M059J (cell line): Measurements from ENCODE around the gene HIVEP3. TPM values are rescaled to one million over a fixed set of nuclear protein-coding genes. Genes with fewer than 3 reads are reported as not detected.

Experiments
- DNase-seq: peaks from one replicate; pipeline ENCODE4 v3.0.0-alpha.2; 2012; ENCODE audit warnings: low read depth
- total RNA-seq: library from RNA; depleted of rRNA; stranded (reverse); fragments of >200 nt; shearing (Covaris generic); gene quantifications from 2 replicates; pipeline ENCODE4 v1.2.3, GENCODE V29; 2014

HIVEP3 gene
- total RNA-seq, 1 experiment from 2014 or later, result 4.2 TPM

DNA sequence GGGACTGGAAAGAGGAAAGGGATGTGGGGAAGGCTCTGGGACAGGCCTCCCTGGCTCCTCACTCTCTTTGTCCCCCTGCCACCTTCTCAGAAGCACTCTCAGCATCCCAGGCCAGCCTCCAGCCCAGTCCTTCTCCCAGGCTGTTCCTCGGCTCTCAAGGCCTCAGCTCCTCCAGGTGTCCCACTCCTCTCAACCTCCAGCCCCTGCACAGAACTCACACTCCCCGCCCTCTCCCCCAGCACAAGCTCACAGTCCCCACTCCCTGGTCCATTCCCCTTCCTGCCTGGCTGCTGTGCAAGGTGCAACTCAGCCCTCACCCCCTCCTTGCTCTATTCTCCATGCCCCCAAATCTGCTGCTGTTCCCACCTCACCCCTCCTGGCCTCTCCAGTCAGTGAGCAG, 185.0 kb downstream of the HIVEP3 start:
- no peak for DNase-seq

DNA sequence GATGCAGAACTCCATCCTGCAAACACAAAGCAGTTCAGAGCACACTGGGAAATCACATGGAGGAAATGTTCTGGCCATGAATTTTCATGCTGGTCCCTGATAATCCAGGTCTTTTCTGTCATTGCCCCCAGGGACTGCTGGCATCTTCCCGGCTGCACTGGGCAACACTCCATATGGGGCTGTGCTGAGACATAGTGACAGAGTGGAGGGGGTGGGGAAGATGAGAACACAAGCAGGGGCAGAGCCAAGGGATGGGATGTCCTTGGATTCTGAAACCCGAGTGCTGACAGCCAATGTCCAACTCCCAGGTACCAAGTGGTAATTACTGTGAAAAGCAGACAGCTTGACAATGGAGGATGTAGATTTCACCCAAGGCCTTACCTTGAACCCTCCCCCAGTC, 185.7 kb downstream of the HIVEP3 start:
- DNase-seq, result peak; percentile 26

DNA sequence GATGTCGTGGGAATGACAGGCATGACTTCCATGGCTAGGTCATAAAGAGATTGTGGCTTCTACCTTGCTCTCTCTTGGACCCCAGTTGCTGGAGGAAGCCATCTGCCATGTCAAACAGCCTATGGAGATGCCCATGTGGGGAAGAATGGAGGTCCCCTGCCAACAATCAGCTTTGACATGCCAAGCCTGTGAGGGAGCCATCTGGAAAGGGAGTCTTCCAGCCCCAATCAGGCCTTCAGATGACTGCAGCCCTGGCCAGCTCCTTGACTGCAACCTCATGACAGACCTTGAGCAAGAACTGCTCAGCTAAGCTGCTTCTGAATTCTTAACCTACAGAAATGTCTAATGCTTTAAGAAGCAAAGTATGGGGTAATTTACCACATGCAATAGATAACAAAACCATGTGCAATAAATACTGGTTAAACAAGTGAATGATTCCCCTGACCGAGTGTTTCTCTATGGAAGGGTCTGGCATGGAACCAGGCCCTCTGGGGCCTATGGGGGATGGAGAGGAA, 187.1 kb downstream of the HIVEP3 start:
- DNase-seq, result no peak

DNA sequence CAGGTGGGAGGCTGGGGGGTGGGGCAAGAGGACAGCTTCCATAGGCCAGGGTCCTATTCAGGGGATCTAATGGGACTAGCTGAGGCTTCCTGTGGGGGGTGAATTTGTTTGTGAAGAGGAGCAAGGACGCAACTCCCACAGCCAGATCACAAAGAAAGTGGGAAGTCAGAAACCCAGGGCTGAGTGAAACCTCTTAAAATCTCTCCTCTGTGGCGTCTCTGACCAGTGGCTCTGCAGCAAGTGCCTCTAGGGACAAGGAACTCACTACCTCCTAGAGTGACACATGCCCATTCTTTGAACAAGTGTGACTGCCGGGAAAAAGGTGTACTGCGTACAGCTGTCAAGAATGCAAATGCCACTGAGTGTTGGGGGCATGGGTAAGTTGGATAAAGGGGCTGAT, 187.9 kb downstream of the HIVEP3 start:
- no peak for DNase-seq

GRCh38 chr1:41728403-41729202, 190.1 kb downstream of the HIVEP3 start:
- DNase-seq, result no peak

GRCh38 chr1:41727749-41728115, 191.0 kb downstream of the HIVEP3 start:
- DNase-seq, result no peak

- no peak for DNase-seq
Observed at GRCh38 chr1:41726899-41727748, 191.6 kb downstream of the HIVEP3 start.

DNA sequence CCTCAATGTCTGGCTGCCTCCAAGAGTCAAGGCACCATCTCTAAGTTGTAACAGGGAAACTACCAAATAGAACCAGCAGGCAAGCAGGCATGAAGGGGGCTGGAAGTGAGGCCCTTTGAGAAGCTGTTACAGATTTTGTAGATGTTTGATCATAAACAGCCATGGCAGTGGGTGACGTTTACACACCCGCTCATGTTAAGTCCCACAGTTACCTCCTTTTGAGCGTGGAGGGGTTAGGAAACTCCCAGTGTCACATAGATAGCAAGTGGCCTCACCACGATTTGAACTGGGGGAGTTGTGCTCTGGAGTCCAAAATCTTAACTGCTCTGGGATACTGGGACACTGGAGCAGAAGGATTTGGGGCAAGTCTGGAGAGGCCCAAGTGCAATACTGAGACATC, 192.4 kb downstream of the HIVEP3 start:
- DNase-seq, result no peak

- no peak for DNase-seq
Observed at GRCh38 chr1:41724926-41725325, 193.8 kb downstream of the HIVEP3 start.

DNA sequence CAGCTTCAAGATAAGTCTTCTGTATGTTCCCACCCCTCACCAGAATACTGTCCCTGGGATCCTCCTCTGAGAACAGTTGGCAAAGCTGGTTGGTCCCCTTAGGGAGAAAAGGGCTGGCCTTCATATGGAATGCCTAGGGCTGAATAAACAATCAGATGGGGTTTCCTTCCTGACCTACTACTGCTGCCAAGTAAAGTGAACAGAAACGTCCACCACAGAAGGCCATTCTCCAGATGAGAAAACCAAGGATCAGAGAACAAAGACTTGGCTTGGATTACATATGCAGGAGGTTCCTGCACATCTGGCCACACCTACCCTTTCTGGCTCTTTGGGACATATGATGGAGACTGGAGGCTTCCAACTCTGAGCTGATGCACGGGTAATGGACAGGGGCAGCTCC, 194.5 kb downstream of the HIVEP3 start:
- DNase-seq, result no peak

DNA sequence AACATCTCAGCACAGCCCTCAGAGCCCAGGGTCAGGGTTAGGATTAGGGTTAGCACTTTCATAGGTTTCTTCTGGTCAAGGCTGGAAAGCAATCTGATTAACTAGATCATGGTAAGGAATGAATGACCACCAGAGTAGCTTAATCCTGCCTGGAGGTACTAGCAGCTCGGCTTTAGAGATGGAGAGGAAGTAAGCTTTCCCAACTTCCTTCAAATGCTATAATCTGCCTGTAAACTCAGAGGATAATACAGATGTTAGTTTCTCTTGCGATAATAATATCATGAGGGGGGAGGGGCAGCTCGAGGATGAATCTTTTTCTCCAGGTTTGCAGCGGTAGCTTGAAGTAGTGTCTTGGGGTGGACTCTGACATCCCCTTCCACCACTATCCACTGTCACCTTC, 194.9 kb downstream of the HIVEP3 start:
- DNase-seq, result no peak

DNA sequence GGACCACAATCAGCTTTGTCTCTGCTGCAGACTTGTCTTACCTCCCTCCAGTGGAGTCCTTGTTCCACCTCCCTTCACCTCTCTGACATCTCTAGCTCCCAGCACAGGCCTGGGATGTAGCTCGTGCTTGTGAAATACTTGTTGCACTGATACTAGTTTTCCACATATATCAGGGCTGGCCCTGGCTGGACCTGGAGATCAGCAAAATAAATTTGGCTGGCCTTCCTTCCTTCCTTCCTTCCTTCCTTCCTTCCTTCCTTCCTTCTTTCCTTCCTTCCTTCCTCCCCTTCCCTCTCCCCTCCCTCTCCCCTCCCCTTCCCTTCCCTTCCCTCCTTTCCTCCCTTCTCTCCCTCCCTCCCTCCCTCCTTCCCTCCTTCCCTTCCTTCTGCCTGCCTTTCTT, 196.5 kb downstream of the HIVEP3 start:
- DNase-seq, result no peak

- no peak for DNase-seq
Observed at GRCh38 chr1:41720861-41721410, 197.8 kb downstream of the HIVEP3 start.

DNA sequence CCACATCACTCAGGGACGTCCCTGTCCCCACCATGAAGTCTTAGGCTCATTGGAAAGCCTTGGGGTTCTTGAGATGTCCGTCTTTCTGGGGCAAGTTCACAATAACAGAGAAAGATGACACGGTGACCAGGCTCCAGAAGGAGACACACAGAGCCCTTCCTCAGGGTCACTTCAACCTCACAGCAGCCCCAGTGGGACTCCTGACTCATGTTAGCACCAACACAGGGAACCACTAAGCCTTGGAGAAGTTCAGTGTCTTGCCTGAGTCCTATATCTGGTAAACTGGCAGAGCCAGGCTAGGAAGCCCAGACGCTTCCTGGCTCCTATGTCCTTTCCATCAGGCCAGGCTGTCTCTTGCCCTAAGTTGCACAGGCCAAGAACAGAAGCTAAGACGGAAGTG, 199.1 kb downstream of the HIVEP3 start:
- DNase-seq, result no peak

DNA sequence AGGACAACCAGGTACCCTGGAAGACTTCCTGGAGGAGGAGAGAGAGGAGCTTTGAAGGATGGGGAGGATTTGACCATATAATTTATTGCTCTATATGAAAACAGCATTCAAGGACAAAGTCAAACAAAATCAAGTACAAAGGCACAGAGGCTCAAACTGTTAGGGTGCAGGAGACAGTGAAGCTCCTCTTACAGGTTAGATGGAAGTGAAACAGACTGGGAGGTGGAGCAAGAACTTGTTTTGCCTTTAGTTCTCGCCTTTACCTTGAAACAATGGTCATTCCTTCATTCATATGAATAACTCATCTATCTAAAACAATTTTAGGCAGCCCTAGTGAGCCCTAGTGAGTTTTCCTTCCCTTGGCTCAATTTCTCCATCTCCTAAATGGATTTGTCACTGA, 199.6 kb downstream of the HIVEP3 start:
- DNase-seq, result no peak

- no peak for DNase-seq
Observed at GRCh38 chr1:41718497-41718896, 200.2 kb downstream of the HIVEP3 start.

DNA sequence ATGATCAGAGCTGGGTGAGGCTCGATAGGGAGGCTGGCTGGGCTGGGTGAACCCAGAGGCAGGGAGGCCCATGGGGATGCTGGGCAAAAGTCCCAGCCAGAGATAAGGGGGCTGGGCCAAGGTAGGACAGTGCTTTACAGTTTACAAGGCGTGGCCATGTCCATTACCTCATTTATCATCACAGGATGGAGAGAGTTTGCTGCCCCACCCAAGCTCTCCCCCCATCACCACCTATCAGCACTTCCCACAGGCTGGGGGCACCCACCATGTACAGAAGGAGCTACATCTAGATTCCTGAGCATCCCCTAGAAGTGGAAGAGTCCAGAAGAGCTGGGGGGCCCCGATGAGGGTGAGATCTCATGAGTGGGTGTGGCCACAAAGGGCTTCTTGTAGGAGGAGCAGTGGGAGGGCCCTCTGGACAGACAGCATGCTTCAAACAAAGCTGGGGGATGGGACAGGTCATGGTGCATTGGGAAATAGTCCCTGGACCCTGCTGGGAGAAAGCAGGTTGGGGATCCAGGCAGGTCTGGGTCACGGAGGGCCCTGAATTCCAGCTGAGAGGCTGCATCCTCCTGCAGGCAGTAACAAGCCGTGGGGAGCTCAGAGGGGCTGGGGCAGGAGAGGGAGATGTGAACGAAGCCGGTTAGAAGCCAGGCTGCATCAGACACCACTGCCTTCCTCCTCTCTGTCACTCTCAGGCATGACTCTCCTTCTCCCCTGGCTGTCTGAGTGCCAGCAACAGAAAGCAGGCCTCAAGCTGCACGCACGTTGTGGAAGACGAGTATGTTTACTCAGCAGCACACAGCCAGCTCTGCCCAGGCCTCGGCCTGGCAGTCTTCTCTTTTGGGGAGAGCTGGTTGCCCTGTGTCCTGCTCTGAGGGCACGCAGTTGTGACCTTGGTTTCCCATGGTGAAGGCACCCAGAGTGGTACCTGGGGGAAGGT, 202.3 kb downstream of the HIVEP3 start:
- DNase-seq, result no peak

- DNase-seq, result no peak
Observed at GRCh38 chr1:41715441-41716095, 203.2 kb downstream of the HIVEP3 start.

GRCh38 chr1:41714638-41715389, 203.9 kb downstream of the HIVEP3 start:
- peak; percentile 37 for DNase-seq
